B cell (primary cell): Measurements from ENCODE around the gene WDR64. TPM values are rescaled to one million over a fixed set of nuclear protein-coding genes. Genes with fewer than 3 reads are reported as not detected.

Experiments used
- ATAC-seq: fragments of 200-7000 bp; cut with Tn5 transposase; one replicate; pipeline ENCODE4 v1.10.0; 2021; ENCODE audit warnings: low read depth, mild to moderate bottlenecking, moderate number of reproducible peaks, moderate library complexity
- CTCF ChIA-PET: fragments of 350-600 bp; sonication (Branson Sonifier 250); formaldehyde crosslinking; loops from one replicate; lab custom pipeline; 2021; ENCODE audit warnings: antibody characterized with exemption, inconsistent platforms; lab: Charles Lee
- POLR2A ChIA-PET: fragments of 350-600 bp; sonication (Branson Sonifier 250); formaldehyde crosslinking; loops from one replicate; lab custom pipeline; 2021; ENCODE audit warnings: antibody characterized with exemption; lab: Charles Lee
- DNase-seq: peaks from one replicate; pipeline ENCODE4 v3.0.0; 2013
- H2AFZ ChIP-seq: 2 replicates; pipeline ENCODE4 v1.6.1; 2012; ENCODE audit warnings: mild to moderate bottlenecking, low read depth, low read length; ENCODE audit not compliant: insufficient read depth, poor library complexity, severe bottlenecking
- H3K27ac ChIP-seq, 2 donors: 1 replicate in 1 of 2; 2 replicates in 1 of 2; pipeline ENCODE4 v1.5.1; 2012 to 2013; ENCODE audit warnings: low read length in 2 of 2, mild to moderate bottlenecking in 2 of 2, moderate library complexity in 1 of 2
- H3K27me3 ChIP-seq, 4 experiments: fragments of 200-600 bp in 1 of 4; sonication (generic) in 1 of 4; replicated peaks in 1 of 4; 1 replicate in 2 of 4; 2 replicates in 2 of 4; pipeline versions ENCODE4 v1.6.1 to v1.7.0; 2013 to 2016; ENCODE audit warnings: low read length in 3 of 4, mild to moderate bottlenecking in 2 of 4, mixed read lengths in 1 of 4, moderate library complexity in 1 of 4; ENCODE audit not compliant: insufficient read depth in 4 of 4, control insufficient read depth in 3 of 4; ENCODE audit errors: control extremely low read depth in 1 of 4
- H3K36me3 ChIP-seq, 2 experiments: replicated peaks in 1 of 2; 1 replicate in 1 of 2; 2 replicates in 1 of 2; pipeline versions ENCODE4 v1.6.1 to v1.7.1; 2013; ENCODE audit warnings: low read length in 1 of 2; ENCODE audit not compliant: insufficient read depth in 2 of 2, control insufficient read depth in 1 of 2; ENCODE audit errors: control extremely low read depth in 1 of 2, extremely low read depth in 1 of 2
- H3K4me1 ChIP-seq, 2 donors: fragments of 200-600 bp in 1 of 2; sonication (generic) in 1 of 2; 1 replicate in 1 of 2; 2 replicates in 1 of 2; pipeline versions ENCODE4 v1.5.1 to v1.6.1; 2013 to 2017; ENCODE audit warnings: low read length in 2 of 2; ENCODE audit not compliant: control insufficient read depth in 2 of 2, insufficient read depth in 2 of 2
- H3K4me2 ChIP-seq: replicated peaks from 2 replicates; pipeline ENCODE3; 2012; ENCODE audit warnings: mild to moderate bottlenecking, low read depth, low read length; ENCODE audit not compliant: poor library complexity, severe bottlenecking
- H3K4me3 ChIP-seq, 5 experiments: fragments of 200-600 bp in 1 of 5; sonication (generic) in 1 of 5; 1 replicate in 3 of 5; 2 replicates in 2 of 5; pipeline versions ENCODE4 v1.5.1 to v1.7.0; 2011 to 2016; ENCODE audit warnings: low read length in 4 of 5, mild to moderate bottlenecking in 4 of 5, low read depth in 2 of 5, control low read depth in 1 of 5, moderate library complexity in 1 of 5; ENCODE audit not compliant: insufficient read depth in 1 of 5; ENCODE audit errors: control extremely low read depth in 1 of 5, extremely low read depth in 1 of 5
- H3K79me2 ChIP-seq: fragments of 200-600 bp; sonication (generic); one replicate; pipeline ENCODE4 v1.6.0; 2016; ENCODE audit warnings: low read length; ENCODE audit not compliant: control insufficient read depth, insufficient read depth
- H3K9ac ChIP-seq: fragments of 200-600 bp; sonication (generic); 2 replicates; pipeline ENCODE4 v1.6.1; 2017; ENCODE audit warnings: mild to moderate bottlenecking, low read length, moderate library complexity
- H3K9me3 ChIP-seq, 3 donors: one replicate each; pipeline versions ENCODE4 v1.6.1 to v1.7.1; 2013; ENCODE audit warnings: low read length in 2 of 3; ENCODE audit not compliant: control insufficient read depth in 2 of 3, insufficient read depth in 1 of 3; ENCODE audit errors: control extremely low read depth in 1 of 3
- H4K20me1 ChIP-seq: 2 replicates; pipeline ENCODE4 v1.6.0; 2012; ENCODE audit warnings: mild to moderate bottlenecking, low read length; ENCODE audit not compliant: insufficient read depth, control insufficient read depth, poor library complexity, severe bottlenecking
- H3K27ac Mint-ChIP-seq: one replicate; pipeline ENCODE4 v1.8.0; 2021; ENCODE audit warnings: mixed read lengths
- H3K27me3 Mint-ChIP-seq: one replicate; pipeline ENCODE4 v1.8.0; 2021; ENCODE audit warnings: mixed read lengths
- H3K4me1 Mint-ChIP-seq: one replicate; pipeline ENCODE4 v1.8.0; 2021; ENCODE audit warnings: mixed read lengths
- H3K4me3 Mint-ChIP-seq: one replicate; pipeline ENCODE4 v1.8.0; 2021; ENCODE audit warnings: mixed read lengths
- H3K9me3 Mint-ChIP-seq: one replicate; pipeline ENCODE4 v1.8.0; 2022; ENCODE audit warnings: mixed read lengths; ENCODE audit not compliant: insufficient read depth
- CTCF ChIP-seq: fragments of 200-600 bp; IDR thresholded peaks from one replicate; pipeline ENCODE4 v1.8.0; 2022; ENCODE audit warnings: antibody characterized with exemption, mild to moderate bottlenecking
- EZH2 ChIP-seq: IDR thresholded peaks from 2 replicates; pipeline ENCODE4 v1.6.1; 2012; ENCODE audit warnings: borderline replicate concordance, low read depth, mild to moderate bottlenecking, moderate library complexity, low read length; ENCODE audit not compliant: insufficient read depth, poor library complexity, severe bottlenecking
- WGBS: methylation state at CpG from one replicate; pipeline ENCODE4 v1.1.5; 2013; ENCODE audit warnings: missing lambda C conversion rate; ENCODE audit not compliant: insufficient coverage; 5-methylcytosine and 5-hydroxymethylcytosine counted together
- intact Hi-C: fragments of 100-400 bp; cut with micrococcal nuclease; formaldehyde crosslinking; loops from one replicate; pipeline ENCODE4 v1.10.0; 2022
- polyA plus RNA-seq: library from polyadenylated mRNA; depleted of rRNA; stranded (reverse); fragments of >200 nt; gene quantifications from 2 replicates; pipeline ENCODE4 v1.2.3, GENCODE V29; 2012
- total RNA-seq, 2 donors: library from RNA; stranded (reverse); fragments of 120-200 nt in 1 of 2; gene quantifications; 1 replicate in 1 of 2; 2 replicates in 1 of 2; pipeline versions ENCODE4 v1.2.3 to v1.2.4, GENCODE V29; 2013 to 2022

Gene WDR64
- total and polyA plus RNA-seq, 2 donors (not counting 1 experiment from before 2014, with no cell fraction given): 0.13 TPM; not detected in 1

GRCh38 chr1:241771117-241771516 lies 119.0 kb downstream of the WDR64 start:
- Histone ChIP-seq H3K9me3 (no peaks in the 10 kb centered on the region), H2AFZ (no peak overlapping the region), H3K36me3 (no peaks in the 10 kb centered on the region), H3K4me2 (no peak overlapping the region), H3K4me3 (no peak overlapping the region), H3K79me2 (no peaks in the 10 kb centered on the region), H3K27ac (no peak overlapping the region), H3K4me1 (no peaks in the 10 kb centered on the region), H3K27me3 (peaks cover 0 to 3% (median 0%) of the 10 kb centered on the region in 4 experiments), H4K20me1 (no peaks in the 10 kb centered on the region), H3K9ac (no peak overlapping the region)
- Mint-ChIP-seq H3K27me3 (peaks cover 19% of the 10 kb centered on the region), H3K9me3 (no peaks in the 10 kb centered on the region), H3K4me1 (no peaks in the 10 kb centered on the region), H3K4me3 (no peak overlapping the region), H3K27ac (no peak overlapping the region)
- TF ChIP-seq EZH2: no peak
- TF ChIP-seq CTCF: no peak
- no peak for ATAC-seq
- no CpG with 5 or more reads among the region's 2 CpGs for WGBS
- intact Hi-C loops: no loop called here
- CTCF ChIA-PET: no interaction called here
- POLR2A ChIA-PET: no interaction called here
- no peak for DNase-seq

GRCh38 chr1:241772932-241773500 lies 120.9 kb downstream of the WDR64 start:
- Mint-ChIP-seq H3K27me3 (peaks cover 17% of the 10 kb centered on the region), H3K4me3 (no peak overlapping the region), H3K9me3 (no peaks in the 10 kb centered on the region), H3K4me1 (no peaks in the 10 kb centered on the region), H3K27ac (no peak overlapping the region)
- H3K4me1 ChIP-seq: no peaks in the 10 kb centered on the region
- H3K9me3 ChIP-seq: no peaks in the 10 kb centered on the region
- no peak for DNase-seq
- WGBS: 100% methylated on average over 3 of the region's 4 CpGs
- no peak overlapping the region for H3K4me3 ChIP-seq
- CTCF ChIA-PET: no interaction called here
- POLR2A ChIA-PET: no interaction called here
- H2AFZ ChIP-seq: no peak overlapping the region
- no peak for ATAC-seq
- H3K36me3 ChIP-seq: no peaks in the 10 kb centered on the region
- no peak overlapping the region for H3K27ac ChIP-seq
- no peaks in the 10 kb centered on the region for H3K27me3 ChIP-seq
- no peak overlapping the region for H3K9ac ChIP-seq
- no peaks in the 10 kb centered on the region for H3K79me2 ChIP-seq
- no peaks in the 10 kb centered on the region for H4K20me1 ChIP-seq
- intact Hi-C loops: no loop called here
- H3K4me2 ChIP-seq: no peak overlapping the region
- TF ChIP-seq CTCF (no peak), EZH2 (no peak)
